Right cardiac atrium (tissue), 5 donors: ENCODE results near the gene GJB3. TPM values are rescaled to one million over a fixed set of nuclear protein-coding genes. Genes with fewer than 3 reads are reported as not detected.

Source experiments
- ATAC-seq, 2 donors: fragments of 200-7000 bp; cut with Tn5 transposase; one replicate each; pipeline versions ENCODE4 v1.8.0 to v1.9.1; 2020; ENCODE audit warnings: moderate library complexity in 2 of 2, mild to moderate bottlenecking in 1 of 2
- DNase-seq, 3 donors: peaks; one replicate each; pipeline ENCODE4 v3.0.0-alpha.2; 2020
- H3K27ac ChIP-seq: one replicate; pipeline ENCODE4 v1.5.1; 2013; ENCODE audit warnings: mild to moderate bottlenecking, low read length, control low read depth, moderate library complexity
- H3K27me3 ChIP-seq: one replicate; pipeline ENCODE4 v1.6.1; 2013; ENCODE audit not compliant: control insufficient read depth, insufficient read depth
- H3K4me1 ChIP-seq: one replicate; pipeline ENCODE4 v1.6.1; 2013; ENCODE audit warnings: low read length; ENCODE audit not compliant: control insufficient read depth, insufficient read depth
- H3K4me3 ChIP-seq: one replicate; pipeline ENCODE4 v1.5.1; 2013; ENCODE audit warnings: low read length, control low read depth
- H3K9me3 ChIP-seq: one replicate; pipeline ENCODE4 v1.6.1; 2013; ENCODE audit warnings: low read length; ENCODE audit not compliant: control insufficient read depth
- WGBS: extraction: QIAGEN DNeasy Blood & Tissue Kit; methylation state at CpG from one replicate; pipeline ENCODE4 v1.1.7; 2013; 5-methylcytosine and 5-hydroxymethylcytosine counted together
- intact Hi-C, 4 donors: fragments of 100-400 bp; cut with DNase I; formaldehyde crosslinking; loops; one replicate each; pipeline versions ENCODE4 v1.11.0 to v1.14.0; 2022 to 2023
- polyA plus RNA-seq: library from polyadenylated mRNA; stranded (reverse); fragments of 200-250 nt; gene quantifications from one replicate; pipeline ENCODE4 v1.2.3, GENCODE V29; 2013
- total RNA-seq, 4 donors: library from RNA; stranded (reverse); fragmentation: NEBNext Ultra II Directional; extraction: Animal tissue kit (Norgen Biotek cat#: 25700); gene quantifications; one replicate each; pipeline ENCODE4 v1.2.1, GENCODE V29; 2021
- donor health status: healthy with polysubstance abuse.
- donor health status: DM: no; HTN: yes; CAD: no.
- donor health status: DM: no; HTN: no; CAD: no.
- donor health status: DM: no; HTN: yes; CAD: no; lungs with severe emphysema.
- donor health status: DM: yes; HTN: yes; CAD: no.

Gene GJB3
- total and polyA plus RNA-seq, 5 donors: not detected

DNA sequence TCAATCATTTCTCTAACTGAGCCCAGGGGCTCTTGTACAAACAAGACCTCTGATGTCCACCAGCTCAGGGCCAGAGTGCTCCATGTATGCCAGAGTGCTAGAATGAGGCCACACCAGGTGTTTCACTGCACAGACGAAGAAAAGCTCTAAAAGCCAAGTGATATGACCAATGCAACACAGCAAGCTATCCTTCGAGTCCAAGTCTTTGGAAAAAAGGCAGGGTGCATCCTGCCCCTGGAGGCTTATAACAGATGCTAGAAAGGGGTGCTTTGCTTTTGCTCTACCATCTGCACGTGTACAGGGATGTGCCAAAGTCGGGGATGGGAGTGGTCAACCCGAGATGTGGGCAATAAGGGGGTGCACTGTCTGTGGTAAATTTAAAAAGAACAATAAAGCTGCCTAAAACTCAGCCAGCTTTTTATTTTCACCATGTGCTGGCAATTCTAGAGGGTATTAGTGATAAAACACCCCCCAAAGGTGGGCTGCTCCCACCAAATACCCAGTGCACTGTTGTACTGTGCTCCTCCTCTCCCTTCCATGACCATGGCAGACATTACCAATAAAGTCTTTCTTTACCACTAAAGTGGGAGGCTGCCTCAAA lies 46.4 kb downstream of the GJB3 start:
- Histone ChIP-seq H3K27me3 (no peaks in the 10 kb centered on the region), H3K9me3 (no peaks in the 10 kb centered on the region), H3K27ac (no peak overlapping the region), H3K4me3 (no peak overlapping the region), H3K4me1 (peaks cover 2% of the 10 kb centered on the region)
- WGBS: 83% methylated on average over 5 of the region's 5 CpGs
- no peak for DNase-seq
- no peak for ATAC-seq
- intact Hi-C loops: no loop called here

DNA sequence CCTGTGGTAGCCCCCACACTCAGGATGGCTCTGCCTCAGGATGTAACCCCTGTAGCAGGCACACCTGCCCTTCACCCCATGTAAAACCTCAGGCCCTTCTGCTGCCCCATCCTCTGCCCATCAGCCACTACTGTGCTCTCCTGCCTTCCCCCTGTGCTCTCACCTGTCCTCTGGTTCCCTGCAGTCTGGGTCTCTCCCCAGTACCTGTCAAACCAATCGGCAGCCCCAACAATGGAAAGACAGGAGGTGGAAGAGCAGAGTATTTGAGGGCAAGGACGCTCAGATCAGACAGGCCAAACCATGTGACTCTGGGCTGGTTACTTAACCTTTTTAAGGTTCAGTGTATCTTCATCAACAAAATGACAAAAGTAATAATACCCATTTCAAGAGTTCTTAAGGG lies 47.6 kb downstream of the GJB3 start:
- no peak for ATAC-seq
- H3K27ac ChIP-seq: no peak overlapping the region
- peaks cover 2% of the 10 kb centered on the region for H3K4me1 ChIP-seq
- H3K9me3 ChIP-seq: no peaks in the 10 kb centered on the region
- H3K4me3 ChIP-seq: no peak overlapping the region
- intact Hi-C loops: no loop called here
- DNase-seq: no peak
- H3K27me3 ChIP-seq: no peaks in the 10 kb centered on the region
- WGBS: 85% methylated on average over 2 of the region's 2 CpGs

DNA sequence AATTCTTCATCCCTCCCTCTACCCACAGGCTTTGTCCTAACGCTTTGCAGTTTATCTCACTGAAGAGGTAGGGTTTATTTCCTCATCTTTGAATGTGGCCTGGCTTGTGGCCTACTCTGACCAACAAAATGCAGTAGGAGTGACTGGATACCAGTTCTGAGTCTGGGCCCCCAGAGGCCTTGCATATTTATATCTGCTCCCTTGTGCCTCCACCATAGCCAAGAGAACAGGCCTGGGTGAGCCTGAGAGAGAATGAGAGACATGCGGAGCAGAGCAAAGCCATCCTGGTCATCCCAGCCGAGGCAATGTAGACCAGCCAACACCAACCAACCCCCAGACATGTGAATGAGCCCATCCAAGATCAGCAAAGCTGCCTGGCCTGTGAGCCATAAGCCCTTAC lies 48.2 kb downstream of the GJB3 start:
- 84% methylated on average over 3 of the region's 3 CpGs for WGBS
- intact Hi-C loops: no loop called here
- Histone ChIP-seq H3K4me3 (no peak overlapping the region), H3K27me3 (no peaks in the 10 kb centered on the region), H3K4me1 (peaks cover 2% of the 10 kb centered on the region), H3K27ac (no peak overlapping the region), H3K9me3 (no peaks in the 10 kb centered on the region)
- ATAC-seq: no peak
- DNase-seq: no peak

DNA sequence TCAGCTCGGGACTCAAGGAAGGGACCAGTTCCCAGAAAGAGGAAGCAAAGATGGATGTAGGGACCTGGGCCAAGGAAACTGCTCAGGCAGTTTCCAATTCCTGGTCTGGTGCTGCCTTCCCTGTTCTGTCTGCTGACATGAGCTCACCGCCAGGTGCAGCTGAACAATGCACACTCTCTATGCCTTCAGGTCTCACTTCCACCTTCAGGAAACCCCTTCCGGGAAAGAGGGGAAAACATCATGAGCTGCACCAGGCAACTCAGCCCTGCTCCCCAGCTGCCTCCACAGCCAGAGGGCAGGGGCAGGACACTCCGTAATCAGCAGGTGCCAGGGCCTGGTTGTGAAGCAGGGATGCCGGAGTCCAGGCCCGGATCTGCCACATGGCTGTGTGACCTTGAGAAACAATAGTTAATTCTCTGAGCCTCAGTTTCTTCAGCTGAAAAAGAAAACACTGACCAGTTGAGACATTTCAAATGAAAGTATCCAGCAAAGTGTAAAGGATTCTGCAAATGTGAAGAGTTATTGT lies 50.8 kb downstream of the GJB3 start:
- WGBS: 76% methylated on average over 6 of the region's 6 CpGs

DNA sequence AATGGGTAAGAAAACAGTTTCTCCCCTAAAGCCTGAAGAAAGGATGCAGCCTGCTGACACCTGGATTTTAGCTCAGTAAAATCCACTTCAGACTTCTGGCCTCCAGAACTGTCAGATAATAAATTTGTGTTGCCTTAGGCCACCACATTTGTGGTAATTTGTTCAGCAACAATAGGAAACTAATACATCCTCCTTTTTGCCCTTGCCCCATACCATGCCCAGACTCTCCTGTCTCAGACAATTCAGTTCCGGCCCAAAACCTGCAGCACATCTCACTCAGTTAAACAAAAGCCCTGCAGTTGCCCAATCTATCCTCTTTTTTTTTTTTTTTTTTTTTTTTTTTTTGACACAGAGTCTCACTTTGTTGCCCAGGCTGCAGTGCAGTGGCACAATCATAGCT lies 52.7 kb downstream of the GJB3 start:
- no peaks in the 10 kb centered on the region for H3K27me3 ChIP-seq
- 86% methylated on average over 1 of the region's 1 CpG for WGBS
- peaks cover 3% of the 10 kb centered on the region for H3K4me1 ChIP-seq
- ATAC-seq: no peak
- H3K4me3 ChIP-seq: no peak overlapping the region
- DNase-seq: no peak
- no peak overlapping the region for H3K27ac ChIP-seq
- H3K9me3 ChIP-seq: no peaks in the 10 kb centered on the region
- intact Hi-C loops: no loop called here

More for the DNA sequence above, 50.8 kb downstream of the GJB3 start:
- intact Hi-C loops: no loop called here
- Histone ChIP-seq H3K4me1 (peaks cover 3% of the 10 kb centered on the region), H3K9me3 (no peaks in the 10 kb centered on the region), H3K27me3 (no peaks in the 10 kb centered on the region), H3K4me3 (no peak overlapping the region), H3K27ac (no peak overlapping the region)
- ATAC-seq: no peak
- DNase-seq: no peak

Other genes starting within 250 kb of the GJB3 start
- not detected for gene GJB5, start 26.2 kb upstream of the GJB3 start, total RNA-seq
- not detected for gene GJB5, start 26.2 kb upstream of the GJB3 start, polyA plus RNA-seq
- not detected for gene GJB4, start 21.5 kb upstream of the GJB3 start, total RNA-seq
- not detected for gene GJB4, start 21.5 kb upstream of the GJB3 start, polyA plus RNA-seq
- 10 to 100 TPM; 18.0 to 31.4 (median 27.0) TPM for gene GJA4, start 11.8 kb downstream of the GJB3 start, total RNA-seq
- 28.0 TPM for gene GJA4, start 11.8 kb downstream of the GJB3 start, polyA plus RNA-seq
- 10 to 100 TPM; 39.2 to 58.7 (median 40.8) TPM for gene SMIM12, start 78.5 kb downstream of the GJB3 start, total RNA-seq
- 35.3 TPM for gene SMIM12, start 78.5 kb downstream of the GJB3 start, polyA plus RNA-seq
- gene DLGAP3, start 148.4 kb downstream of the GJB3 start, total RNA-seq: under 1 TPM; 0.08 to 0.21 (median 0.14) TPM
- gene DLGAP3, start 148.4 kb downstream of the GJB3 start, polyA plus RNA-seq: 0.05 TPM
- gene TMEM35B, start 204.1 kb downstream of the GJB3 start, total RNA-seq: 10 to 100 TPM; 17.0 to 20.2 (median 18.7) TPM
- 31.9 TPM for gene TMEM35B, start 204.1 kb downstream of the GJB3 start, polyA plus RNA-seq